HepG2 (cell line): Measurements from ENCODE around the gene ERH. TPM values are rescaled to one million over a fixed set of nuclear protein-coding genes. Genes with fewer than 3 reads are reported as not detected.

Experiments
- ATAC-seq: fragments of 200-7000 bp; cut with Tn5 transposase; 3 replicates; pipeline ENCODE4 v1.9.1; 2020; ENCODE audit warnings: mild to moderate bottlenecking, moderate library complexity
- BruUV-seq: library from RNA; stranded (reverse); fragments of 400-500 nt; replicated peaks from 2 replicates; lab custom pipeline; 2021; lab: Mats Ljungman, UMichigan
- CTCF ChIA-PET: fragments of 300-600 bp; formaldehyde crosslinking; extraction: SDS; loops from one replicate; lab custom pipeline; 2021; ENCODE audit warnings: low total read pairs, inconsistent platforms, low intra/inter-chr PET ratio; lab: Yijun Ruan, JAX
- POLR2A ChIA-PET: fragments of 350-600 bp; sonication (Branson Sonifier 250); formaldehyde crosslinking; loops from one replicate; lab custom pipeline; 2020; ENCODE audit warnings: antibody characterized with exemption, inconsistent platforms; lab: Yijun Ruan, JAX
- DNase-seq: peaks from one replicate; pipeline ENCODE4 v3.0.0-alpha.2; 2015; ENCODE audit warnings: low spot score
- FAIRE-seq: peaks from 3 replicates; lab custom pipeline; 2011; peaks lifted over from hg19 to GRCh38; lab: Jason Lieb, UNC
- H2AFZ ChIP-seq: one replicate; pipeline ENCODE4 v1.6.1; 2011; ENCODE audit warnings: low read length, inconsistent platforms
- H3K27ac ChIP-seq: fragments of 300-600 bp; 3 replicates; pipeline ENCODE4 v1.8.0; 2011; ENCODE audit warnings: mixed run types, mild to moderate bottlenecking, mixed read lengths, low read length, inconsistent platforms; ENCODE audit not compliant: insufficient read depth; ENCODE audit errors: extremely low read length
- H3K27me3 ChIP-seq, 2 experiments: fragments of 200-600 bp in 1 of 2; 2 replicates in 1 of 2; 3 replicates in 1 of 2; pipeline versions ENCODE4 v1.6.0 to v1.8.0; 2011; ENCODE audit warnings: low read length in 2 of 2, mild to moderate bottlenecking in 2 of 2, moderate library complexity in 2 of 2, inconsistent platforms in 1 of 2; ENCODE audit not compliant: insufficient read depth in 2 of 2, control insufficient read depth in 1 of 2
- H3K36me3 ChIP-seq, 2 experiments: fragments of 200-600 bp in 1 of 2; replicated peaks in 1 of 2; 2 replicates in 1 of 2; 3 replicates in 1 of 2; pipeline versions ENCODE4 v1.5.1 to v1.8.0; 2011; ENCODE audit warnings: low read length in 2 of 2, inconsistent platforms in 1 of 2; ENCODE audit not compliant: insufficient read depth in 2 of 2, control insufficient read depth in 1 of 2
- H3K4me1 ChIP-seq: 2 replicates; pipeline ENCODE4 v1.5.1; 2012; ENCODE audit warnings: low read length, inconsistent platforms; ENCODE audit not compliant: insufficient read depth
- H3K4me2 ChIP-seq: 2 replicates; pipeline ENCODE4 v1.6.0; 2011; ENCODE audit warnings: low read depth, low read length, inconsistent platforms
- H3K4me3 ChIP-seq, 3 experiments: fragments of 200-600 bp in 1 of 3; sonication (generic), shearing (Covaris generic) in 1 of 3; replicated peaks in 1 of 3; 2 replicates each; pipeline ENCODE4 v1.5.1; 2011 to 2016; ENCODE audit warnings: low read length in 3 of 3, inconsistent platforms in 2 of 3, low read depth in 2 of 3, mild to moderate bottlenecking in 2 of 3, control low read depth in 1 of 3, mixed read lengths in 1 of 3; ENCODE audit not compliant: insufficient read depth in 1 of 3
- H3K79me2 ChIP-seq: one replicate; pipeline ENCODE4 v1.6.1; 2011; ENCODE audit warnings: low read length, inconsistent platforms; ENCODE audit not compliant: insufficient read depth
- H3K9ac ChIP-seq: 2 replicates; pipeline ENCODE4 v1.6.0; 2011; ENCODE audit warnings: mild to moderate bottlenecking, low read depth, low read length, inconsistent platforms; ENCODE audit not compliant: insufficient read depth
- H3K9me3 ChIP-seq: 2 replicates; pipeline ENCODE4 v1.5.1; 2012; ENCODE audit warnings: mild to moderate bottlenecking, low read length
- H4K20me1 ChIP-seq: 2 replicates; pipeline ENCODE4 v1.6.0; 2011; ENCODE audit warnings: inconsistent platforms, mild to moderate bottlenecking, low read length, moderate library complexity; ENCODE audit not compliant: insufficient read depth
- CBX5 ChIP-seq: sonication (generic); formaldehyde crosslinking; IDR thresholded peaks from 2 replicates; pipeline ENCODE4 v1.4.0; 2020; ENCODE audit warnings: missing genetic modification reagents, borderline replicate concordance
- CREM ChIP-seq, 2 experiments: sonication (generic) in 1 of 2; formaldehyde crosslinking in 1 of 2; IDR thresholded peaks; 2 replicates each; pipeline versions ENCODE4 v1.4.0 to v1.6.1; 2016 to 2020; ENCODE audit warnings: antibody characterized with exemption in 1 of 2, mild to moderate bottlenecking in 1 of 2, missing genetic modification reagents in 1 of 2
- GTF2F1 ChIP-seq: fragments of 150-350 bp; IDR thresholded peaks from 2 replicates; pipeline ENCODE4 v1.6.1; 2014; ENCODE audit warnings: low read length
- HMG20A ChIP-seq: IDR thresholded peaks from 2 replicates; pipeline ENCODE4 v1.6.1; 2016; ENCODE audit warnings: borderline replicate concordance
- KLF12 ChIP-seq: sonication (generic); formaldehyde crosslinking; IDR thresholded peaks from 2 replicates; pipeline ENCODE4 v1.4.0; 2020; ENCODE audit warnings: missing genetic modification reagents, borderline replicate concordance
- KMT2A ChIP-seq: sonication (generic); formaldehyde crosslinking; IDR thresholded peaks from 2 replicates; pipeline ENCODE4 v1.4.0; 2020; ENCODE audit warnings: missing genetic modification reagents
- MTF2 ChIP-seq: sonication (generic); formaldehyde crosslinking; IDR thresholded peaks from 2 replicates; pipeline ENCODE4 v1.5.0; 2020; ENCODE audit warnings: missing genetic modification reagents, borderline replicate concordance
- RAD21 ChIP-seq: fragments of 450-650 bp; formaldehyde crosslinking; IDR thresholded peaks from 2 replicates; pipeline ENCODE4 v1.5.0; 2020; ENCODE audit warnings: mild to moderate bottlenecking
- U2AF2 ChIP-seq: fragments of 200-400 bp; formaldehyde crosslinking; IDR thresholded peaks from 2 replicates; pipeline ENCODE4 v1.6.1; 2017; ENCODE audit warnings: low read depth, mild to moderate bottlenecking, low read length
- YY1 ChIP-seq: IDR thresholded peaks from 2 replicates; pipeline ENCODE4 v1.6.1; 2011; ENCODE audit warnings: low read length, low read depth, moderate library complexity, mild to moderate bottlenecking; ENCODE audit not compliant: insufficient read depth, insufficient replicate concordance
- ZNF3 ChIP-seq: IDR thresholded peaks from 2 replicates; pipeline ENCODE4 v1.7.0; 2017; ENCODE audit warnings: inconsistent platforms
- WGBS: methylation state at CpG from one replicate; pipeline ENCODE4 v1.1.6; 2017; ENCODE audit warnings: low lambda C conversion rate; 5-methylcytosine and 5-hydroxymethylcytosine counted together
- in situ Hi-C: cut with HindIII; loops from 2 replicates; pipeline ENCODE4 v1.10.0; 2017; ENCODE audit warnings: low pct_unique_long_range_greater_than_20kb; ENCODE audit not compliant: extremely low pct_ligation_motif_present
- intact Hi-C: fragments of 100-400 bp; cut with micrococcal nuclease; formaldehyde crosslinking; loops from one replicate; pipeline ENCODE4 v1.10.0; 2022; ENCODE audit not compliant: unreplicated experiment
- polyA plus RNA-seq, 8 experiments: library from polyadenylated mRNA; depleted of rRNA in 3 of 8; stranded (reverse) in 7 of 8; unstranded in 1 of 8; fragments of >200 nt; fragmentation: Illumina TruSeq in 4 of 8; extraction: Trizol in 4 of 8; gene quantifications; 2 replicates each; pipeline versions ENCODE4 v1.2.1 to v1.2.3, GENCODE V29; 2011 to 2016; ENCODE audit warnings: low read depth in 4 of 8, missing spikeins in 1 of 8, mixed read lengths in 1 of 8; ENCODE audit not compliant: insufficient read depth in 1 of 8
- total RNA-seq, 5 experiments: library from RNA; depleted of rRNA; stranded (reverse); fragments of >200 nt; fragmentation: Illumina TruSeq; extraction: Trizol; gene quantifications; 2 replicates each; pipeline ENCODE4 v1.2.3, GENCODE V29; 2016; ENCODE audit warnings: low read depth in 1 of 5
- TF ChIP-seq, protein P1 (sequence below): sonication (generic); formaldehyde crosslinking; IDR thresholded peaks from 2 replicates; pipeline ENCODE4 v1.4.0; 2020; ENCODE audit warnings: missing genetic modification reagents, low read depth, mild to moderate bottlenecking, borderline replicate concordance
- TF ChIP-seq, protein P2 (sequence below): sonication (generic); formaldehyde crosslinking; IDR thresholded peaks from 2 replicates; pipeline ENCODE4 v1.5.1; 2020; ENCODE audit warnings: missing genetic modification reagents, mild to moderate bottlenecking, borderline replicate concordance
- TF ChIP-seq, protein P3 (sequence below): sonication (generic); formaldehyde crosslinking; IDR thresholded peaks from 2 replicates; pipeline ENCODE4 v1.9.0; 2022; ENCODE audit warnings: low read depth, missing genetic modification reagents

The ERH gene
- total and polyA plus RNA-seq, 2 of the 13 experiments (the other 11 are each of a cell fraction or from before 2014, with no cell fraction given), result 105 to 341 TPM

DNA sequence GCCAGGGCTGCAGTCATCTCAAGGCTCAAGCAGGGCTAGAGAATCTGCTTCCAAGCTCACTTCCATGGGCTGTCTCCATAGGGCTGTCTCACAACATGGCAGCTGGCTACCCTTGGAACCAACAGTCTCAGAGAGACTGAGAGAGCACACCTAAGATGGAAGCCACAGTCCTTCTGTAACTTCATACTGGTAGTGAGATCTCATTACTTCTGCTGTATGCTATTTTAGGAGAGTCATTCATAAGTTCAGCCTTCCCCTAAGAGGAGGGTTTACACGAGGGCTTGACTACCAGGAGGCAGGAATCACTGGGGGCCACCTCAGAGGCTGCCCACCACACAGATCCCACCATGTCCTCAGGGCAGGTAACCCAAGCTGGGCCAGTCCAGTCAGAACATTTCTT lies 29.7 kb downstream of the ERH start:
- no peak for ATAC-seq
- intact Hi-C loops, result no loop called here
- no CpG with 5 or more reads among the region's 1 CpG for WGBS
- no peak for TF ChIP-seq CBX5 (CRISPR knock-in tag)
- no peak for TF ChIP-seq HMG20A (CRISPR knock-in tag)
- TF ChIP-seq KLF12 (CRISPR knock-in tag), result no peak
- TF ChIP-seq, protein P1, sequence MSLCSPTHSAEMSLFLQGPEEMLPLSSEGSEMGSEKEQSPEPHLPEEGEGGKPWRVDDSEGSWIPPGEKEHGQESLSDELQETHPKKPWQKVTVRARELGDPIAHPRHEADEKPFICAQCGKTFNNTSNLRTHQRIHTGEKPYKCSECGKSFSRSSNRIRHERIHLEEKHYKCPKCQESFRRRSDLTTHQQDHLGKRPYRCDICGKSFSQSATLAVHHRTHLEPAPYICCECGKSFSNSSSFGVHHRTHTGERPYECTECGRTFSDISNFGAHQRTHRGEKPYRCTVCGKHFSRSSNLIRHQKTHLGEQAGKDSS, result no peak
- no peak for TF ChIP-seq GTF2F1
- TF ChIP-seq, protein P2, sequence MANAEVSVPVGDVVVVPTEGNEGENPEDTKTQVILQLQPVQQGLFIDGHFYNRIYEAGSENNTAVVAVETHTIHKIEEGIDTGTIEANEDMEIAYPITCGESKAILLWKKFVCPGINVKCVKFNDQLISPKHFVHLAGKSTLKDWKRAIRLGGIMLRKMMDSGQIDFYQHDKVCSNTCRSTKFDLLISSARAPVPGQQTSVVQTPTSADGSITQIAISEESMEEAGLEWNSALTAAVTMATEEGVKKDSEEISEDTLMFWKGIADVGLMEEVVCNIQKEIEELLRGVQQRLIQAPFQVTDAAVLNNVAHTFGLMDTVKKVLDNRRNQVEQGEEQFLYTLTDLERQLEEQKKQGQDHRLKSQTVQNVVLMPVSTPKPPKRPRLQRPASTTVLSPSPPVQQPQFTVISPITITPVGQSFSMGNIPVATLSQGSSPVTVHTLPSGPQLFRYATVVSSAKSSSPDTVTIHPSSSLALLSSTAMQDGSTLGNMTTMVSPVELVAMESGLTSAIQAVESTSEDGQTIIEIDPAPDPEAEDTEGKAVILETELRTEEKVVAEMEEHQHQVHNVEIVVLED (CRISPR knock-in tag), result no peak
- TF ChIP-seq MTF2 (CRISPR knock-in tag), result no peak
- no peak for TF ChIP-seq CREM (IDR thresholded peaks at IDR 0.05)
- no peak for TF ChIP-seq CREM (CRISPR knock-in tag; IDR thresholded peaks at IDR 0.05)
- no peak for TF ChIP-seq YY1
- TF ChIP-seq KMT2A, result no peak
- no peak for TF ChIP-seq U2AF2
- no peak for TF ChIP-seq RAD21 (CRISPR knock-in tag)
- TF ChIP-seq ZNF3 (CRISPR knock-in tag), result no peak
- TF ChIP-seq, protein P3, sequence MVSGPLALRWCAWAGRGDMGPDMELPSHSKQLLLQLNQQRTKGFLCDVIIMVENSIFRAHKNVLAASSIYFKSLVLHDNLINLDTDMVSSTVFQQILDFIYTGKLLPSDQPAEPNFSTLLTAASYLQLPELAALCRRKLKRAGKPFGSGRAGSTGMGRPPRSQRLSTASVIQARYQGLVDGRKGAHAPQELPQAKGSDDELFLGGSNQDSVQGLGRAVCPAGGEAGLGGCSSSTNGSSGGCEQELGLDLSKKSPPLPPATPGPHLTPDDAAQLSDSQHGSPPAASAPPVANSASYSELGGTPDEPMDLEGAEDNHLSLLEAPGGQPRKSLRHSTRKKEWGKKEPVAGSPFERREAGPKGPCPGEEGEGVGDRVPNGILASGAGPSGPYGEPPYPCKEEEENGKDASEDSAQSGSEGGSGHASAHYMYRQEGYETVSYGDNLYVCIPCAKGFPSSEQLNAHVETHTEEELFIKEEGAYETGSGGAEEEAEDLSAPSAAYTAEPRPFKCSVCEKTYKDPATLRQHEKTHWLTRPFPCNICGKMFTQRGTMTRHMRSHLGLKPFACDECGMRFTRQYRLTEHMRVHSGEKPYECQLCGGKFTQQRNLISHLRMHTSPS (CRISPR knock-in tag), result no peak
- Histone ChIP-seq H3K79me2 (no peaks in the 10 kb centered on the region), H4K20me1 (no peaks in the 10 kb centered on the region), H3K4me1 (0 out of 2 replicates have a peak, but pooled peaks cover 9% of the 10 kb centered on the region), H3K27ac (no peak overlapping the region), H3K9ac (no peak overlapping the region), H3K27me3 (no peaks in the 10 kb centered on the region), H3K36me3 (no peaks in the 10 kb centered on the region), H2AFZ (no peak overlapping the region), H3K4me3 (no peak overlapping the region), H3K9me3 (no peaks in the 10 kb centered on the region), H3K4me2 (no peak overlapping the region)
- no peak for FAIRE-seq
- BruUV-seq, result no TSS peak
- ChIA-PET POLR2A (no interaction called here), CTCF (no interaction called here)
- no peak for DNase-seq
- in situ Hi-C loops, result no loop called here
